ENCODE measurements around the gene KCNJ14. TPM values are rescaled to one million over a fixed set of nuclear protein-coding genes. Genes with fewer than 3 reads are reported as not detected.

KCNJ14 gene
- total and polyA plus RNA-seq, 2 experiments from 2014 or later = 0.81 to 0.94 TPM

GRCh38 chr19:48428670-48429069 lies 26.7 kb upstream of the KCNJ14 start:
- no peak overlapping the region for H3K27ac Mint-ChIP-seq

More at GRCh38 chr19:48428670-48429069, 26.7 kb upstream of the KCNJ14 start:
- peaks cover 3% of the 10 kb centered on the region; the same call in 1 of the 3 replicates for H3K9me3 Mint-ChIP-seq
- Histone ChIP-seq H3K4me1 (ENCODE audit: insufficient read depth) (peaks cover 4% of the 10 kb centered on the region), H3K9me2 (ENCODE audit: insufficient read depth) (no peaks in the 10 kb centered on the region), H3K27ac (ENCODE audit: low read depth) (0 out of 2 replicates have a peak overlapping the region, but pooled peaks have one; percentile 45), H3K36me3 (ENCODE audit: insufficient read depth) (0 out of 2 replicates have a peak, but pooled peaks cover 3% of the 10 kb centered on the region), H2AFZ (no peak overlapping the region), H4K20me1 (replicated peaks; ENCODE audit: insufficient read depth) (no peaks in the 10 kb centered on the region), H3K4me2 (no peak overlapping the region), H3K79me2 (replicated peaks; ENCODE audit: insufficient read depth) (no peaks in the 10 kb centered on the region), H3K4me3 (no peak overlapping the region), H3F3A (replicated peaks; ENCODE audit: low read depth) (0 out of 2 replicates have a peak, but pooled peaks cover 2% of the 10 kb centered on the region), H3K27me3 (ENCODE audit: insufficient read depth) (no peaks in the 10 kb centered on the region)
- H3K27me3 Mint-ChIP-seq (ENCODE audit: insufficient read depth, low read depth, poor library complexity) = peaks cover 3% of the 10 kb centered on the region
- ATAC-seq (no peak), DNase-seq (ENCODE audit: low spot score) (no peak)
- no peak overlapping the region; the same call in 2 of the 3 replicates for H3K4me3 Mint-ChIP-seq
- TF ChIP-seq CREB1 (CRISPR knock-in tag; IDR thresholded peaks at IDR 0.05; ENCODE audit: low read depth) (no peak), EZH2phosphoT487 (IDR thresholded peaks at IDR 0.05; ENCODE audit: unreplicated experiment) (no peak), ETS1 (IDR thresholded peaks at IDR 0.05) (no peak), ZNF331 (CRISPR knock-in tag; IDR thresholded peaks at IDR 0.05; ENCODE audit: low read depth) (no peak), STAT1 (IDR thresholded peaks at IDR 0.05; ENCODE audit: unreplicated experiment) (no peak), CTCF (conservative IDR thresholded peaks at IDR 0.05; ENCODE audit: low read depth in 2 of 2) (no peak), JUNB (IDR thresholded peaks at IDR 0.05; ENCODE audit: unreplicated experiment) (no peak), POLR2AphosphoS5 (IDR thresholded peaks at IDR 0.05; ENCODE audit: low read depth) (no peak), NANOG (IDR thresholded peaks at IDR 0.05; ENCODE audit: borderline replicate concordance) (no peak), ZNF114 (CRISPR knock-in tag; IDR thresholded peaks at IDR 0.05) (no peak), EZH2 (IDR thresholded peaks at IDR 0.05; ENCODE audit: low read depth, unreplicated experiment) (no peak), REST (IDR thresholded peaks at IDR 0.05; ENCODE audit: unreplicated experiment) (no peak)
- peaks cover 22% of the 10 kb centered on the region for H3K36me3 Mint-ChIP-seq (ENCODE audit: low read depth)
- peaks cover 9% of the 10 kb centered on the region for H3K4me1 Mint-ChIP-seq

All from GM23338 (cell line).